GM21515 (cell line): ENCODE measurements around the gene OSBPL2.

Experiments
- ATAC-seq: cut with Tn5 transposase; IDR thresholded peaks from one replicate; pipeline ENCODE4 v1.9.1; 2021; ENCODE audit not compliant: unreplicated experiment

OSBPL2 gene

DNA sequence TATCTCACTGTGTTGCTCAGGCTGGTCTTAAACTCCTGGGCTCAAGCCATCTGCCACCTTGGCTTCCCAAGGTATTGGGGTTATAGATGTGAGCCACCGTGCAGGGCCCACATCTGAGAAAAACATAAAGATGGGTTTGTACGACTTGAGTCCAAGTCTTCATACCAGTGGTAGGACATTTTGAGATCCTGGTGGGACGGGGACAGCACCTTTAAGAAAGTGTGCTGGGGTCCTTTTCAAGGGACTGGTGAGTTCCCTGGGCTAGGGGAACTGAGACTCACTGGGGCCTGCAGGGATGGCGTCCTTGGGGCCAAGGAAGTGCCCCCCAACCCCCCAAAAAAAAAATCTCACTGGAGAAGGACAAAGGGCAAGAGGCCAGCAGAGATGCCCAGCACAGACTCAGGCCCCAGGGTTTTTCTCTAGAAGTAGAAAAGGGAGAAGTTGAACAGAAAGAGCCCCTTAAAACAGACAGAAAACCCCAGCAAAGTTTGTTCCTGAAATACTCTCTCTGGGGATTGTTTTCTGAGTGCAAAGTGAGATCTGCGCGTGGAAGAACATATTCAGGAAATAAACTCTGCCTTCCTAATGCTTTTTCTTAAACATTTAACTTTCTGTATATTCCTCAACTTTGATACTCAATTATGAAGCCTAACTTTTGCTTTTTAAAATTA, 10.7 kb downstream of the OSBPL2 start:
- ATAC-seq = no peak

DNA sequence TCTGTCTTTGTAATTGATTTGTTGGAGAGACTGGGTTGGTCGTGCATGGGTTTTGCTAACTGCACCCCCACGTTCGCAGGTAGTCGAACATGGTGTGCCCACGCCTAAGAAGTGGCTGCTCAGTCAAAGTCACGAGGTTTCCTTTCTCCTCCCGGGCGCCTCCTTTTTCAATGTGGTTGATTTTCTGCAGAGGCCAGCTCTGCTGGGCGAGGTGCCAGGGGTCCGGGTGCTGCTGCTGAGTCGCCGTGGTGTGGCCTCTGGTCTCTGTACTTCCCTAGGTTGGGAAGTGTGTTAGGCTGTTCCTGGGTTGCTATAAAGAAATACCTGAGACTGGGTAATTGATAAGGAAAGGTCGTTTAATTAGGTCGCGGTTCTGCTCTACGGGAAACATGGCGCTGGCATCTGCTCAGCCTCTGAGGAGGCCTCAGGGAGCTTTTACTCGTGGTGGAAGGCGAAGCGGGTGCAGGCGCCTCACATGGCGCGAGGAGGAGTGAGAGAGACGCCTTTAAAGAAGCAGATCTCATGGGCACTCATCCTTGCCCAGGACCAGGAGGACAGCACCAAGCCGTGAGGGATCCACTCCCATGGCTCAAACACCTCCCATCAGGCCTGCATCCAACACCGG, 14.1 kb downstream of the OSBPL2 start:
- ATAC-seq = no peak

DNA sequence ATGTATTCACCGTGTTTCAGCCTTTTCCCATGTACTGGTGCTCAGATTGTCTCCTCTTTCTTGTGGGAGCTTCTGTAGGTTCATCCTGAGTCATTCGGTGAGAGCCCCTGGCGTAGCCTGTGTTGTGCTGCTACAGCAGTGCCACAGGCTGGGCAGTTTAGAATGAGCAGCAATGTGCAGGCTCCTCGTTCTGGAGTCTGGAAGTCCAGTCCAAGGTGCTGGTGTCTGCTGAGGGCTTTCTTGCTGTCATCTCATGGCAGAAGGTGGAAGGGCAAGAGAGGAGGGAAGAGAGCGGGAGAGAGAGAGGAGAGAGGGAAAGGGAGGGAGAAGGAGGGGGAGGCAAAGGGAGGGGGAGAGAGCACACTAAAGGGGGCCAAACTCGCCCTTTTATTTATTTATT, 15.1 kb downstream of the OSBPL2 start:
- no peak for ATAC-seq

DNA sequence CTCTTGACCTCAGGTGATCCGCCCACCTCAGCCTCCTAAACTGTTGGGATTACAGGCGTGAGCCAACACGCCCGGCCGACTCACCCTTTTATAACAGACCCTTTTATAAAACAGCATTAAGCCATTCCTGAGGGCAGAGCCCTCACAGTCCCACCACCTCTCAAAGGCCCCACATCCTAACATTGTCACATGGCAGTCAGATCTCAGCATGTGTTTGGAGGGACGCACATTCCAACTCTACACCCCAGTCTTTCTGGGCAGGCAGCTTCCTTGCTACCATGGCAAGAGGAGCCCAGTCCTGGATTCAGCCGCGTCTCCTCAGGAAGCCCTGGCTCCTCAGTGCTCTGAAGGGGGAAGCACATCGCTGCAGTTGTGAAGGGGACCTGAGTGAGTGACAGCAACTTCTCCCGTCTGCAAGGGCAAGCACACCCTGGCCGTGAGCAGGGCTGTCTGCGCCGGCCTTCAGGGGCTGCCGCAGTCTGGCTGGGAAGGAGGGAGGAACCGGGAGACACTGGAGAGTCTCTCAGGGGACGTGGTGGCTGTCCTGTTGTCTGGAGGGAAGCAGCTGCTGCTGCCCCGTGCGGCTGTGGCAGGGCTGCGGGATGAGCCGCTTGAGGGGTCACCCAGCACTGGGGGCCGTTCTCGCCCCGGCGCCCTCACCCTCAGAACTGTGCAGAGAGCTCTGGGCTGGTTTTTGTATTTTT, 15.9 kb downstream of the OSBPL2 start:
- ATAC-seq = no peak

DNA sequence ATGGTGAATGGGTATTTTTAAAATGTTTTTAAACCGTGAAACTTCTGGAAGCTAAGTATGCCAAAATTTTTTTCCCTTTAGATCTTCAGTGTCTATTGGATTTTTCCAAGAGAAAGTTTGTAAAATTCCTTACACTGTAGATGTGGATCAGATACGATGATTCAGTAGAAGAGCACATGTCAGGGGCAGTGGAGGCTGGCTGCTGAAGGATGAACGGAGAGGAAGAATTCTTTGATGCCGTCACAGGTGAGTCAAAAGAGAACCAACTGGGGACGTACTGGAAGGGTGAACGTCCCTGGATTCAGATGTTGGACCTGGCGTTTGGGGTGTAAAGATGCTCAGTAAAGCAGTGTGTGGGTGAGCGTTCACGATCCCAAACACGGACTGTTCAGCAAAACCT, 17.7 kb downstream of the OSBPL2 start:
- ATAC-seq = no peak

DNA sequence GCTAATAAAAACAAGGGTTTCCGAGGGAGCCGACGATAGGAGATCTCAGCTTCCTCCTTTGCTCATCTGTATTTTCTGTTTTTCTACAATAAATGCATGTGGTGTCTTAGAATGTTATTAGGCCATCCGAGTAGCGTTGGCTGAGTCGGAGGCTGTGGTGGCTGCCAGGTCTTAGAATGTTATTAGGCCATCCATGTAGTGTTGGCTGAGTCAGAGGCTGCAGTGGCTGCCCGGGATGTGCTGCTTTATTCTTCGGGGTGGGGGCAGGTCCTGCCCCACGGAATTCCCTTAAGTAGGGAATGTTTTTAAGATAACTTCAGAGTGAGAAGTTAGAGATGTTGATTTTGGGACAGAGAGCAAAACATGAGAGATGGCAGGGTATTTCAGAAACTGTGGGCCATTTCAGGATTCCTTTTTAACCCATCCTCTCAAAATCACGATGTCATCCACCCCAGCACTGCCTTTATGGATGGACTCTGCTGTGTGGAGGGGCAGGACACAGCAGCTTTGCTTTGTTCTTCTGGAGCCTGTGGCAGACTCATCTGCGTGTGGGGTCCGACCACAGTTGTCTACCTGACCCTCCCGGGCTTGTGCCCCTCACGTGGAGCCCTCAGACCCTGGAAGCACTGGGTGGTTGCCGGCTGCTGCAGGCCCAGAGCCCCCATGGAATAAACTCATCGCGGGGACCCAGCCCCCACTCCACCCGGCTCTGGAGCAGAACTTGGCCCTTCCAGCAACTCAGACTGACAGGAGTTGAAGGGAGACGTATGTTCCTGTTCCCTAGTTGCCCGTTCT, 20.4 kb downstream of the OSBPL2 start:
- no peak for ATAC-seq

DNA sequence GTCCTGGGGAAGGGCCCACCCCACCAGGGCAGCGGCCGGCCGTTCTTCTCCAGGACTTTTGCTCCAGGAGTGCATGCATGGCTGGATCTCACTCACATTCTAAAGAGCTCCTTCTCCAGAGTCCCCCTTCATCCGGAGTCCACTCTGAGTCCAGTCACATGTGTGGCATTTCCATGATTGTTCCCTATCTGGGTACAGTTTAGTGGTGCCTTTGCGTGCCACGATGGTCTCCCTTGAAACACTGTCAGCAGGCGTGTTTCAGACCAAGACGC, 20.9 kb downstream of the OSBPL2 start:
- ATAC-seq = no peak

DNA sequence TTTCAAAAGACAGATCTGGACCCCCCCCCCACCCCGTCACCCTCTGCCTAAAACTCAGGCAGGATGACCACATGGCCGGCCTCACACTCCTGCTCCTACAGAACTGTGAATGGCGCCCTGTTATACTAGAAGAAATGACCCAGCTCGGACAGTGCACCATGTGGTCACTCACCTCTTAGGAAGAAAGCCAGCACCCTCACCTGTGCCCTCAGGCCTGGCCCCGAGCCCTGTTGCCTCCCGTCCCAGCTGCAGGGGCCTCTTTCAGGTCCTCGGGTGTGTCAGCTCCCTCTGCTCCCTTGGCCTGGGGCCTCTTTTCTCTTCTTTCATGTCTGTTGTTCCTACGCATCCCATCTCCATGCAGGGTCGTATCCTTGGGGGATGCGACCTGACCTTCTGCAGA, 23.7 kb downstream of the OSBPL2 start:
- no peak for ATAC-seq

DNA sequence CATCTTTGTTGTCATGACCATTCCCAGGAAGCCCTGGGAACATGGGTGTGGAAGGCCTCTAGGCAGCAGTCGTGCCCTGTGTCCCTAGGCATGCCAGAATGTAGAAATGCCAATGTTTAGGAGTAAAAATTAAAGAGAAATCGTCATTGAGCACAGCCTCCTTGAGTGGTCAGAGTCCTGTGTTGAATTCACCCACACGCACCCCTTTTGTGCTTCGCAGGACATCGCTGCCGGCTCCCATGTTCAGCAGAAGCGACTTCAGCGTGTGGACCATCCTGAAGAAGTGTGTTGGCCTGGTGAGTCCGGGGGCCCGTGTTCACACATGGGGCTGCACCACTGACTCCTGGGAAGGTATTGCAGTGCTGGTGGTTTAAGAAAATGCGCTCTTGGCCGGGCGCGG, 25.1 kb downstream of the OSBPL2 start:
- no peak for ATAC-seq

DNA sequence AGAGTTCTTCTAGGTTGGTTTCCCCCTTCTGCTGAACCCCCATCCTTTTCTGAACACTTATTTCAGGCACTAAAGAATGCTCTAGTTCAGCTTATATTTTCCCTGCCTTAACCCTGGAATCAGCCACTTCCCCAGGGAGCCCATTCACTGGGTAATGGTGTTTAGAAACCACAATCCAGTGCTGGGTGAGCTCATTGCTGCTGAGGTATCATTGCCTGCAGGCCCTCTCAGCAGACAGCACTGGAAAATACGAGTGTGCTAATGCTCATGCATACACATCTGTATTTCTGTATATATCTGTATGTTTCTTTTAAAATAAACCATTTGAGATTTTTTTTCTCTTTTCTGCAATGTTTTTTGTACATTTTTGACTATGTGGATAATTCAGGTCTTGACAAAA, 27.0 kb downstream of the OSBPL2 start:
- no peak for ATAC-seq

DNA sequence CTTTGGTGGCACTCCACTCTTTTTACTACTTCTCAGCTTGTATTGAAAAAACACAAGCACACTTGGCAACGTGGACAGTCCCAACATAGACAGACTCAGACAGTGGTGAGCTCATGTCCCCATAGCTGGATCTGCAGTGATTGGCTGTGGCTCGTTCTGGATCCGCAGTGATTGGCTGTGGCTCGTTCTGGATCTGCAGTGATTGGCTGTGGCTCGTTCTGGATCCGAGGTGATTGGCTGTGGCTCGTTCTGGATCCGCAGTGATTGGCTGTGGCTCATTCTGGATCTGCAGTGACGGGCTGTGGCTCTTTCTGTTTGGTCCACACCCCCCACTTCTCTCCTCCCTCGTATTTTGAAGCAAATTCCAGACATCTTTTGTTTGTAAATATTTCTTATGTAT, 28.0 kb downstream of the OSBPL2 start:
- ATAC-seq = no peak

DNA sequence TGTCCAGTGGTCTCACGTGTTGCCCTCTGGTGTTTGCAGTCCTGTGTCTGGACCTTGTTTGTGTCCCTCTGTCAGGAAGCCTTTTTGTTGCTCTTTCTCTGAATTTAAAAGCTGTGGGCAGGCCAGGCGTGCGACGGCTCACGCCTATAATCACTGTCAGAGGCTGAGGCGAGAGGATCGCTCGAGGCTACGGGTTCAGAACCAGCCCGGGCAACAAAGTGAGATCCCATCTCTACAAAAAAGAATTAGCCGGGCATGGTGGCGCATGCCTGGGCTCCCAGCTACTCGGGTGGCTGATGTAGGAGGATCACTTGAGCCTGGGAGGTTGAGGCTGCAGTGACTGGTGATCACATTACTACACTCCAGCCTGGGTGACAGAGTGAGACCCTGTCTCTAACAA, 28.5 kb downstream of the OSBPL2 start:
- ATAC-seq = no peak

DNA sequence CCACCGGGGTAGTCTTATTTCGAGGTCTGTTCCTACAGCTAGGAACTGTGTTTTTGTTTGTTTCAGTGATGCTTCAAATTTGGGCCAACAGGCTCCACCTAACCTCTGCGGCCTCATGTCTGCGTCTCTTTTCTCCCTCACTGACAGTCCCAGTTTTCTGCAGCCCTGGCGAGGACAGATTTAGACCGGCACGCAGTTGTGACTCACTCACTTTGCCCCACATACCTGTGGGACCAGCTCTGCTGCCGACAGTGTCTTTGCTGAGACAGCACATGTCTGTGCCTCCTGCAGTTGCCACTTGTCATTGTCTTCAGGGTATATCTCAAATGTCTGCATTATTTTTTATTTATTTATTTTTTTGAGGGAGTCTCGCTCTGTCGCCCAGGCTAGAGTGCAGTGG, 29.2 kb downstream of the OSBPL2 start:
- no peak for ATAC-seq

DNA sequence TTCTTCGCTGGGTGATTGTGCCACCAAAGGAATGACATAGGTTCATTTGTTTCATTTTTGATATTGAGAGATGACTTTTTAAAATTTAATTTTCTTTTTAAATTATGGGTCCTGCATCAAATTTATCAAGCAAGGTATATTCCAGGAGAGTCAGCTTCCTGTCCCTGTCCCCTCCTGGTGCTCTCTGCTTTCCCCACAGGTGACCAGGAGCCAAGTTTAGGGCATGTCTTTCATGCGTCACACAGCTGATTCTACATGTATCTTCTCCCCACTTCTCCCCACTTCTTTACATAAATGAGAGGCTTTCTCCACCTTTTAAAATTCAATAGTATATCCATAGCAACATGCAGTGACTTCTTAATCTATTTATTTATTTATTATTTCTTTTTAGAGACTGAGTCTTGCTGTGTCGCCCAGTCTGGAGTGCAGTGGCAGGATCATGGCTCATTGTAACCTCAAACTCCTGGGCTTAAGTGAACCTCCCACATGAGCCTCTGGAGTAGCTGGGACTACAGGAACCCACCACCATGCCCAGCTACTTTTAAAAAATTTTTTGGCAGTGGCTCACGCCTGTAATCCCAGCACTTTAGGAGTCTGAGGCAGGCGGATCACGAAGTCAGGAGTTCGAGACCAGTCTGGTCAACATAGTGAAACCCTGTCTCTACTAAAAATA, 30.0 kb downstream of the OSBPL2 start:
- ATAC-seq = no peak

DNA sequence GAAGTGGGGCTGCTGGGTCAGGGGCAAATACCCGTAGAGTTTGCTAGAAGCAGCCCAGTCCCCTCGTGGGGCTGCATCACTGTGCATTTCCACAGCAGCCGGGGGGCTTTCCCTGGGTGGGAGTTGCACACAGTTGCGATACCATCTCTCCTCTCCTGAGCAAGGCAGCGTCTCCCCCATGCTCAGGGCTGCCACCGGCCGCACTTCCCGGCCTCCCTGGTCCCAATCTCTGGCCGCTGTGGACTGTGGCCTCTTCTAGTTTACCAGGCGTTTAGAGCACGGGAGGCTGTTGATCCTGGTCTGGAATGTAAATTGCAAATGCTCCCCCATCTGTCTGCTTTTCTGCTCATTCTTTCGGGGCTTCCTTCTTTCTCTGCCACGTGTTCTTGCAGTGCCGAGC, 31.1 kb downstream of the OSBPL2 start:
- no peak for ATAC-seq

DNA sequence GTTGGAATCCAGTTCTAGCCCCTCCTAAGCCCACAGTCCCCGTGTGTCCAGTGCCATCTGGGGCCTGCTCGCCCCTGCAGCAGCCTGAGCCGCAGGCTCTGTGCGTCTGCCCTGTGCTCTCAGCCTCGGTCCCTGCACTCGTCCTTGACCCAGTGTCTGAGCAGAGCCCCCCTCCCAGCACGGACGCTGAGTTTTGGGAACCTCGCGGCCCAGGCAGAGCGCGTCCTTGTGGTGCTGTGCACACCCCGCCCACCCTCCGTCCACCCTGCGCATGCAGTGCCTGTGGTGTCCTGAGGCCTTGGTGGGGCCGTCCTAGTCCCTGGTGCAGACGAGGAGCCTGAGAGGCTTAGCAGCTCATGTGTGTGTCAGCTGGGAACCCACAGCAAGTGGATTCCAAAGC, 31.6 kb downstream of the OSBPL2 start:
- no peak for ATAC-seq

DNA sequence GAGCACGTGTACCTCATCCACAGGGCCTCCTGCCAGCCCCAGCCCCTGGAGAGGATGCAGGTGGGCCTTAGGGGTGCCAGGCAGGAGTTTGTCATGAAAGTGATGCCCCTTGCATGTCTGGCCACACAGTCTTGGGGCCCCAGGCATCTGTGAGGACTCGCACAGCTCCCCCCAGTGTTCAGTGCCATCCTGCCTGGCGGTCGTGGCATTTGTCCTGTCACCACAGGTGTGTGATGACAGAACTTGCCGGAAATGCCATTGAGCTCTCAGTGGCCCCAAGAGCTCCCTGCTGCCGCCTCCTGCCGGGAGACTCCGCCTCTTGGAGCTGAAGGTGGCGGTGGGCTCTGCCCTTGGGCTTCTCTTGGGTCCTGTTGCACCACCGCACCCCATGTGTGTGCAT, 33.9 kb downstream of the OSBPL2 start:
- ATAC-seq = no peak

DNA sequence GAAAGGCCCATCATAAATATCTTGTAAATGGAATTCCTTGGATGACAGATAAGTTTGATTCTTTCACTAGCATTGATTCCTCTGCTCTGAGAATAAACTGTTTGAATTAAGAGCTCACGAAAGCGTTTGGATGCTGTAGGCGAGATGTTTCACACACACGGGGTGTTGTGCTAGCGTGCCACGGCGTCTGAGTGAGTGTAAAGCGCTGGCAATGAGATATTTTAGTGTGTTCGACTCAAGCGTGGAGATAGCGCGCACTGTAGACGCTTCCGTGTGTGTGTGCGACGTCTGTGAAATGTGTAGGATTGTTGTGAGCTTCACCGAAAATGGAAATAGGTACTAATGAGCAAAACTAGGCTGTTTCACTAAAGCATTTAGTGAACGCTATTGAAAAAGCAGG, 35.1 kb downstream of the OSBPL2 start:
- no peak for ATAC-seq

DNA sequence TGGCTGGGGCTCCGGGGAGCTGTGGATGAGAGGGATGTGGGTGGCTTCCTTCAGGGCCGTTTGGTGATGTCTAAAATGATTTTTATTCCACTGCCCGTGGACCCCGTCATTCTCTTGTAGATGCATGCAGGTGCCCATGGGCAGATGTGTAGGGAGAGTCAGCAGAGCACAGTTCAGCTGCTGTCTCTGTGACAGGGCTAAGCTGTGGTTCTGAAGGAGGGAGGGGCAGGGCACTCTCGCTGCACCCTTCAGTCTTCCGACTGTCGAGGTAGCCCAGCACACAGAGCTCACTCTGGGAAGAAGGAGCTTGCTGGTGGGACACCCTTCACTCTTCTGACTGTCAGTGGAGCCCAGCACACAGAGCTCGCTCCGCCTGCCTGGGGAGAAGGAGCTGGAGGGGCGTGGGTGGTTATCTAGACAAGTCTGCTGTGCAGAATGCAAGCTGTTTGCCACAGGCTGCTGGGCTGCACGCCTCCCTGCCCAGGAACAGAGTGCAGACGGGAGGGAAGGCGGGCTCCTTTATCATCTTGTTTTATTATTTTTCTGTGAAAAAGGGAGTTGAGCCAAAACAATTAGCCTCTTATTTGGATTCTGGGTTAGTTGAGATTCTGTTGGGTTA, 36.1 kb downstream of the OSBPL2 start:
- ATAC-seq = no peak

DNA sequence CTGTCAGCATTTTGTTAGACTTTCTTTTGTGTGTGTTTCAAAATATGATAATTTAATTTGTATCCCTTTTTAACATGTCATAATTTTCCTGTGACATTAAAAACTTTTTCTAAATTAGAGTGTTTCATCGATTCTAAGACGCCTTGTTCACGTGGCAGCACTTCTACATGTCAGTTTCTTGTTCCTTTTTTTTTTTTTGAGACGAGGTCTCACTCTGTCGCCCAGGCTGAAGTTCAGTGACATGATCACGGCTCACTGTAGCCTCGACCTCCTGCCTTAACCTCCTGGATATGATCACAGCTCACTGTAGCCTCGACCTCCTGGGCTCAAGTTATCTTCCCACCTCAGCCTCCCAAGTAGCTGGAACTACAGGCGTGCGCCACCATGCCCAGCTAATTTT, 36.9 kb downstream of the OSBPL2 start:
- ATAC-seq = no peak

DNA sequence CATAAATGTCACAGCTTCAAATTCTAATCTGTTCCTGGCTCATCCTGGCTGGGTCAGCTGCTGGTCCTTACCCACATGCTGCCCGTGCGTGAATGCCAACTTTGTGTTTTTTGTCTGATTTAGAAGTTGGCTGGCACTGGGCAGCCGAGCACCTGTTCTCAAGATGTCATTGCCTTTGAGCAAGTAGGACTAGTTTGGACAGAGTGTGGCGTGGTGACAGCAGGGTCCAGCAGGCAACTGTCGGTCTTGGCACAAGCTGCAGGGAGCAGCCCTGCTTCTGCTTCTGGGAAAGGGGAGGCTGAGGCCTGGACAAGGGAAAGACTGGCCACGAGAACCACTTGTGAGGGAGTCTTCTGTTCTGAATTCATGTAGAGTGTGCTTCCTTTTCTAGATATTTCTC, 38.1 kb downstream of the OSBPL2 start:
- ATAC-seq = no peak
